ENCODE results near the gene GBF1. TPM values are rescaled to one million over a fixed set of nuclear protein-coding genes. Genes with fewer than 3 reads are reported as not detected.

The GBF1 gene
- total RNA-seq, 6 experiments from 2014 or later = 22.6 to 27.2 (median 23.7) TPM

GRCh38 chr10:102287538-102287937, 42.2 kb downstream of the GBF1 start:
- H3K4me1 ChIP-seq = peaks cover 0 to 27% (median 9%) of the 10 kb centered on the region in 4 donors
- no peaks in the 10 kb centered on the region for H3K27me3 ChIP-seq
- no peak overlapping the region for H3K4me3 ChIP-seq
- no peaks in the 10 kb centered on the region for H3K36me3 ChIP-seq
- TF ChIP-seq POLR2A (IDR thresholded peaks at IDR 0.05) = no peak
- TF ChIP-seq, protein P1, sequence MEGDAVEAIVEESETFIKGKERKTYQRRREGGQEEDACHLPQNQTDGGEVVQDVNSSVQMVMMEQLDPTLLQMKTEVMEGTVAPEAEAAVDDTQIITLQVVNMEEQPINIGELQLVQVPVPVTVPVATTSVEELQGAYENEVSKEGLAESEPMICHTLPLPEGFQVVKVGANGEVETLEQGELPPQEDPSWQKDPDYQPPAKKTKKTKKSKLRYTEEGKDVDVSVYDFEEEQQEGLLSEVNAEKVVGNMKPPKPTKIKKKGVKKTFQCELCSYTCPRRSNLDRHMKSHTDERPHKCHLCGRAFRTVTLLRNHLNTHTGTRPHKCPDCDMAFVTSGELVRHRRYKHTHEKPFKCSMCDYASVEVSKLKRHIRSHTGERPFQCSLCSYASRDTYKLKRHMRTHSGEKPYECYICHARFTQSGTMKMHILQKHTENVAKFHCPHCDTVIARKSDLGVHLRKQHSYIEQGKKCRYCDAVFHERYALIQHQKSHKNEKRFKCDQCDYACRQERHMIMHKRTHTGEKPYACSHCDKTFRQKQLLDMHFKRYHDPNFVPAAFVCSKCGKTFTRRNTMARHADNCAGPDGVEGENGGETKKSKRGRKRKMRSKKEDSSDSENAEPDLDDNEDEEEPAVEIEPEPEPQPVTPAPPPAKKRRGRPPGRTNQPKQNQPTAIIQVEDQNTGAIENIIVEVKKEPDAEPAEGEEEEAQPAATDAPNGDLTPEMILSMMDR (IDR thresholded peaks at IDR 0.05) = no peak
- ATAC-seq (no peak), DNase-seq (no peak)
- intact Hi-C loops (cut with DNase I) = no loop called here
- H3K9me3 ChIP-seq = no peaks in the 10 kb centered on the region
- no peak overlapping the region for H3K27ac ChIP-seq

DNA sequence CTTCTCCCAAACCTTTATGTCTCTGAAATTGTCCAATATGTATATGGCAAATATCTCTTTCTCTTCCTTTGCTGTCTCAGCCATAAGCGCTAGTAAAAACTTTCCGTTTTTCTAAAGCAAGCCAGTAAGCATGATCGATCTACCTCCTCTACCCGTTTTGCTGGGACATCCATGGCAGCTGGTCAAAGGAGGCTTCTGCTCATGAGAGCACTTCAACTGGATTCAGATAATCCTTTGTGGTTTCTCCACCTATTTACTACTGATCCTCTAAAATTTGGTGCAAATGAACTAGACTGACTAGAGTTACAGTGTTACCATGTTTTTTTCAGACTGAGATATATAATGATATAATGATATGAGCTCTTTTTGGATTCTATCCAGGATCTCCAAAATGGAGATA, 42.7 kb downstream of the GBF1 start:
- Histone ChIP-seq H3K36me3 (no peaks in the 10 kb centered on the region), H3K9me3 (no peaks in the 10 kb centered on the region), H3K27me3 (no peaks in the 10 kb centered on the region), H3K27ac (no peak overlapping the region), H3K4me3 (no peak overlapping the region), H3K4me1 (peaks cover 0 to 27% (median 8%) of the 10 kb centered on the region in 4 donors)
- ATAC-seq = no peak
- 98% methylated on average over 4 of the region's 4 CpGs for WGBS (ENCODE audit: insufficient coverage, low coverage, low lambda C conversion rate, missing lambda C conversion rate)
- DNase-seq = no peak
- intact Hi-C loops (cut with DNase I) = no loop called here
- TF ChIP-seq, protein P1 (IDR thresholded peaks at IDR 0.05) = no peak
- TF ChIP-seq POLR2A (IDR thresholded peaks at IDR 0.05) = no peak

DNA sequence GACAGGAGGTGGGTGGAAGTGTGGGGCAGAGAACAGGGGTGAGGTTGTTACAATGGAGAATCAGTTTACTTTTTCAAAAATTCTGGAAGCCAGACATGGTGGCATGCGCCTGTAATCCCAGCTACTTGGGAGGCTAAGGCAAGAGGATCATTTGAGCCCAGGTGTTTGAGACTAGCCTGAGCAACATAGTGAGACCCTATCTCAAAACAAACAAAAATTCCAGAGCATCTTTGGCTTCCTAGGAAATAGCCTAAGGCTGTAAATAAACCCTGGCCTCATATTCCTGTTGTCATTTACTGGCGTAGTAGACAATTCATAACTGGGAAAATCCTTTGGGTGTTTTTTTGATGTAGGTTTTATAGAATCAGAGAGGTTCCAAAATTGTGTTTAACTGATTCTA, 44.0 kb downstream of the GBF1 start:
- intact Hi-C loops (cut with DNase I) = no loop called here

DNA sequence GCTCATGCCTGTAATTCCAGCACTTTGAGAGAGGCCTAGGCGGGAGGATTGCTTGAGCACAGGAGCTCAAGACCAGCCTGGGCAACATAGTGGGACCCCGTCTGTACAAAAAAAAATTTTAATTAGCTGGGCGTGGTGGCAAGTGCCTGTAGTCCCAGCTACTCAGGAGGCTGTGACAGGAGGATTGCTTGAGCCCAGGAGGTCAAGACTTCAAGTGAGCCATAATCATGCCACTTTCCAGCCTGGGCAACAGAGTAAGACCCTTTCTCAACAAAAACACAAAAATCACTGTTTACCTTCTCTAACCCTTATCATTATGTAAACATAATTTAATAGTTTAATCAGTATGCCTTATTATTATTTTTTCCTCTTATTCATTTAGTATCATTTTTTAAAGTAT, 44.5 kb downstream of the GBF1 start:
- H3K4me3 ChIP-seq = no peak overlapping the region
- H3K4me1 ChIP-seq = peaks cover 0 to 11% (median 0%) of the 10 kb centered on the region in 4 donors
- no peaks in the 10 kb centered on the region for H3K36me3 ChIP-seq
- H3K27me3 ChIP-seq = no peaks in the 10 kb centered on the region
- ATAC-seq (no peak), DNase-seq (no peak)
- intact Hi-C loops (cut with DNase I) = no loop called here
- TF ChIP-seq POLR2A (IDR thresholded peaks at IDR 0.05) = no peak
- TF ChIP-seq, protein P1 (IDR thresholded peaks at IDR 0.05) = no peak
- no peaks in the 10 kb centered on the region for H3K9me3 ChIP-seq
- WGBS (ENCODE audit: insufficient coverage, low coverage, low lambda C conversion rate, missing lambda C conversion rate) = 100% methylated on average over 1 of the region's 3 CpGs
- H3K27ac ChIP-seq = no peak overlapping the region

More for the DNA sequence above, 44.0 kb downstream of the GBF1 start:
- no peak overlapping the region for H3K4me3 ChIP-seq
- ATAC-seq (no peak), DNase-seq (no peak)
- H3K36me3 ChIP-seq = no peaks in the 10 kb centered on the region
- WGBS (ENCODE audit: insufficient coverage, low coverage, low lambda C conversion rate, missing lambda C conversion rate) = 100% methylated on average over 1 of the region's 2 CpGs
- H3K4me1 ChIP-seq = peaks cover 0 to 13% (median 2%) of the 10 kb centered on the region in 4 donors
- H3K27me3 ChIP-seq = no peaks in the 10 kb centered on the region
- TF ChIP-seq POLR2A (IDR thresholded peaks at IDR 0.05) = no peak
- TF ChIP-seq, protein P1 (IDR thresholded peaks at IDR 0.05) = no peak
- no peaks in the 10 kb centered on the region for H3K9me3 ChIP-seq
- H3K27ac ChIP-seq = no peak overlapping the region

Data from right lobe of liver (tissue), 6 donors.